Hepatocyte (in vitro differentiated cells): ENCODE data around the gene FRRS1. TPM values are rescaled to one million over a fixed set of nuclear protein-coding genes. Genes with fewer than 3 reads are reported as not detected.

Source experiments
- DNase-seq: peaks from one replicate; pipeline ENCODE4 v3.0.0-alpha.2; 2016; ENCODE audit warnings: low spot score
- H2AFZ ChIP-seq: fragments of 200-600 bp; sonication (generic); 2 replicates; pipeline ENCODE4 v1.6.0; 2016; ENCODE audit warnings: antibody characterized with exemption, mild to moderate bottlenecking
- H3K27ac ChIP-seq: fragments of 200-600 bp; sonication (generic); 2 replicates; pipeline ENCODE4 v1.5.1; 2016; ENCODE audit warnings: mild to moderate bottlenecking
- H3K27me3 ChIP-seq: fragments of 200-600 bp; sonication (generic); 2 replicates; pipeline ENCODE4 v1.6.1; 2016
- H3K36me3 ChIP-seq: fragments of 200-600 bp; sonication (generic); replicated peaks from 2 replicates; pipeline ENCODE4 v1.5.1; 2016; ENCODE audit warnings: low read depth; ENCODE audit not compliant: insufficient read depth
- H3K4me1 ChIP-seq: fragments of 200-600 bp; sonication (generic); 2 replicates; pipeline ENCODE4 v1.5.1; 2016; ENCODE audit warnings: mild to moderate bottlenecking, moderate library complexity; ENCODE audit not compliant: insufficient read depth
- H3K4me2 ChIP-seq: fragments of 200-600 bp; sonication (generic); 2 replicates; pipeline ENCODE4 v1.6.0; 2016
- H3K4me3 ChIP-seq: fragments of 200-600 bp; sonication (generic); 2 replicates; pipeline ENCODE4 v1.5.1; 2016; ENCODE audit warnings: mild to moderate bottlenecking
- H3K79me2 ChIP-seq: fragments of 200-600 bp; sonication (generic); 2 replicates; pipeline ENCODE4 v1.6.0; 2017; ENCODE audit warnings: mild to moderate bottlenecking
- H3K9me2 ChIP-seq: fragments of 200-600 bp; sonication (generic); replicated peaks from 2 replicates; pipeline ENCODE4 v1.6.0; 2017; ENCODE audit warnings: mild to moderate bottlenecking; ENCODE audit not compliant: insufficient read depth
- H3K9me3 ChIP-seq: fragments of 200-600 bp; sonication (generic); 2 replicates; pipeline ENCODE4 v1.5.1; 2016; ENCODE audit warnings: low read depth, mild to moderate bottlenecking
- H4K20me1 ChIP-seq: fragments of 200-600 bp; sonication (generic); 2 replicates; pipeline ENCODE4 v1.6.0; 2016; ENCODE audit warnings: mild to moderate bottlenecking; ENCODE audit not compliant: insufficient read depth, poor library complexity, severe bottlenecking
- EZH2 ChIP-seq: fragments of 200-600 bp; sonication (generic); IDR thresholded peaks from 2 replicates; pipeline ENCODE4 v1.6.1; 2016; ENCODE audit warnings: antibody characterized with exemption, mild to moderate bottlenecking, borderline replicate concordance
- EZH2phosphoT487 ChIP-seq: fragments of 200-600 bp; sonication (generic); IDR thresholded peaks from one replicate; pipeline ENCODE4 v1.6.1; 2018; ENCODE audit warnings: antibody characterized with exemption, mild to moderate bottlenecking, low read depth, moderate library complexity; ENCODE audit not compliant: unreplicated experiment, severe bottlenecking
- WGBS: methylation state at CpG from one replicate; pipeline ENCODE4 v1.1.6; 2016; ENCODE audit warnings: low lambda C conversion rate; ENCODE audit errors: missing lambda C conversion rate; 5-methylcytosine and 5-hydroxymethylcytosine counted together
- polyA plus RNA-seq: library from polyadenylated mRNA; unstranded; fragments of >200 nt; fragmentation: Nextera tagmentation; extraction: Ambion mirVana; gene quantifications from 2 replicates; pipeline ENCODE4 v1.2.1, GENCODE V29; 2016
- total RNA-seq: library from RNA; depleted of rRNA; stranded (reverse); fragments of >200 nt; gene quantifications from 2 replicates; pipeline ENCODE4 v1.2.3, GENCODE V29; 2014
- TF ChIP-seq, protein P1 (sequence below): fragments of 200-600 bp; sonication (generic); IDR thresholded peaks from 2 replicates; pipeline ENCODE4 v1.5.1; 2016; ENCODE audit warnings: antibody characterized with exemption, mild to moderate bottlenecking; ENCODE audit not compliant: poor library complexity

The FRRS1 gene
- total and polyA plus RNA-seq, 2 experiments from 2014 or later = 1.5 to 26.8 TPM

DNA sequence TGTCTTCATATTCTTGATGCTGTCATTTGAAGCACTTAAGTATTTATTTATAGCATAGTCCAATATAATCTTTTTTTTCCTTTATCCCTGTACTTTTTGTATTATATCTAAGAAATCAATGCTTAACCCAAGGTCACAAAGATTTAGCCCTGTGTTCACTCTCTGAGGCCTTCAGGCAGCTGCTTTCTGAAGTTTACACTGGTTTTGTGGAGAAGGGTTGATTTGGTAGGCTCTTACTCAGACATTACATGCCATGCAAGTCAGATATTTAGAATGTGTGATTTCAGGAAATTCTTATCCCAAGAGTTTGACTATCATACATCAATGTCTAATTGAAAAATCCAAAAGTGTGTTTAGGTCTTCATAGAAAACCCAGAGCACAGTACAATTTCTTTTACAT, 64.2 kb downstream of the FRRS1 start:
- Histone ChIP-seq H2AFZ (no peak overlapping the region), H3K27ac (no peak overlapping the region), H3K27me3 (no peaks in the 10 kb centered on the region), H3K36me3 (no peaks in the 10 kb centered on the region), H3K4me1 (no peaks in the 10 kb centered on the region), H4K20me1 (no peaks in the 10 kb centered on the region), H3K79me2 (no peaks in the 10 kb centered on the region), H3K4me3 (no peak overlapping the region), H3K4me2 (no peak overlapping the region), H3K9me2 (no peaks in the 10 kb centered on the region), H3K9me3 (no peaks in the 10 kb centered on the region)
- DNase-seq = no peak
- no peak for TF ChIP-seq EZH2
- TF ChIP-seq, protein P1, sequence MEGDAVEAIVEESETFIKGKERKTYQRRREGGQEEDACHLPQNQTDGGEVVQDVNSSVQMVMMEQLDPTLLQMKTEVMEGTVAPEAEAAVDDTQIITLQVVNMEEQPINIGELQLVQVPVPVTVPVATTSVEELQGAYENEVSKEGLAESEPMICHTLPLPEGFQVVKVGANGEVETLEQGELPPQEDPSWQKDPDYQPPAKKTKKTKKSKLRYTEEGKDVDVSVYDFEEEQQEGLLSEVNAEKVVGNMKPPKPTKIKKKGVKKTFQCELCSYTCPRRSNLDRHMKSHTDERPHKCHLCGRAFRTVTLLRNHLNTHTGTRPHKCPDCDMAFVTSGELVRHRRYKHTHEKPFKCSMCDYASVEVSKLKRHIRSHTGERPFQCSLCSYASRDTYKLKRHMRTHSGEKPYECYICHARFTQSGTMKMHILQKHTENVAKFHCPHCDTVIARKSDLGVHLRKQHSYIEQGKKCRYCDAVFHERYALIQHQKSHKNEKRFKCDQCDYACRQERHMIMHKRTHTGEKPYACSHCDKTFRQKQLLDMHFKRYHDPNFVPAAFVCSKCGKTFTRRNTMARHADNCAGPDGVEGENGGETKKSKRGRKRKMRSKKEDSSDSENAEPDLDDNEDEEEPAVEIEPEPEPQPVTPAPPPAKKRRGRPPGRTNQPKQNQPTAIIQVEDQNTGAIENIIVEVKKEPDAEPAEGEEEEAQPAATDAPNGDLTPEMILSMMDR = no peak
- no peak for TF ChIP-seq EZH2phosphoT487

DNA sequence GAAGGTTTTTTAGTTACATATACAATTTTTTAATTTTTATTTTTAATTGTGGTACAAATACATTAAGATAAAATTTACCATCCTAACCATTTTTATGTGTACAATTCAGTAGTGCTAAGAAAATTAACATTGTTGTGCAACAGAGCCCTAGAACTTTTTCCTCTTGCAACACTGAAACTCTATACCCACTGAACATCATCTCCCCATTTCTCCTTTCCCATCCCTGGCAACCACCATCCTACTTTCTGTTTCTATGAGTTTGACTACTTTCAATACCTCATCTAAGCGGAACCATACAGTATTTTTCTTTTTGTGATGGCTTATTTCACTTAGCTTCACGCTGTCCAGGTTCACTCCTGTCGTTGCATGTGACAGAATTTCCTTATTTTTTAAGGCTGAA, 66.4 kb downstream of the FRRS1 start:
- no peak for DNase-seq
- Histone ChIP-seq H4K20me1 (no peaks in the 10 kb centered on the region), H3K4me2 (no peak overlapping the region), H3K36me3 (no peaks in the 10 kb centered on the region), H3K4me1 (no peaks in the 10 kb centered on the region), H3K27me3 (no peaks in the 10 kb centered on the region), H3K4me3 (no peak overlapping the region), H2AFZ (no peak overlapping the region), H3K27ac (no peak overlapping the region), H3K9me3 (no peaks in the 10 kb centered on the region), H3K79me2 (no peaks in the 10 kb centered on the region), H3K9me2 (no peaks in the 10 kb centered on the region)
- 92% methylated on average over 3 of the region's 3 CpGs for WGBS
- TF ChIP-seq EZH2phosphoT487 (no peak), EZH2 (no peak)
- TF ChIP-seq, protein P1 = no peak

DNA sequence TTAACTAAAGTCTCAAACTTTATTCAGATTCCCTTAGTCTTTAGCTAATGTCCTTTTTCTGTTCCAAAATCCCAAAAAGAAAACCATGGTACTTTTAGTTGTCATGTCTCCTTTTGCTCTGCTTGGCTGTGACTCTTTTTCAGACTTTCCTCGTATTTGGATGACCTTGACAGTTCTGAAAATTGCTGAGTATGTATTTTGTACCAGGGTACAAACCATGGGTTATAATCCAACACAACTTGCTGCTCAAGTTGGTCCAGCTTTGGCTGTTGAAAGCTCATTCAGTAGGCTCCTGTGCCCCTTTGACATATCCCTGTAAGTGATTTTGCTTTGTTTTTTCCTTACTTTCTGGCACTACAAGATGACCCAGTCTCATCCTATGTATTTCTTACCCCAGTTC, 68.9 kb downstream of the FRRS1 start:
- Histone ChIP-seq H3K27me3 (no peaks in the 10 kb centered on the region), H3K4me3 (no peak overlapping the region), H2AFZ (no peak overlapping the region), H3K9me3 (no peaks in the 10 kb centered on the region), H3K9me2 (no peaks in the 10 kb centered on the region), H3K27ac (no peak overlapping the region), H3K4me1 (no peaks in the 10 kb centered on the region), H3K36me3 (no peaks in the 10 kb centered on the region), H3K79me2 (no peaks in the 10 kb centered on the region), H4K20me1 (no peaks in the 10 kb centered on the region), H3K4me2 (no peak overlapping the region)
- no peak for DNase-seq
- no peak for TF ChIP-seq EZH2phosphoT487
- TF ChIP-seq, protein P1 = no peak
- TF ChIP-seq EZH2 = no peak
- 73% methylated on average over 1 of the region's 1 CpG for WGBS

DNA sequence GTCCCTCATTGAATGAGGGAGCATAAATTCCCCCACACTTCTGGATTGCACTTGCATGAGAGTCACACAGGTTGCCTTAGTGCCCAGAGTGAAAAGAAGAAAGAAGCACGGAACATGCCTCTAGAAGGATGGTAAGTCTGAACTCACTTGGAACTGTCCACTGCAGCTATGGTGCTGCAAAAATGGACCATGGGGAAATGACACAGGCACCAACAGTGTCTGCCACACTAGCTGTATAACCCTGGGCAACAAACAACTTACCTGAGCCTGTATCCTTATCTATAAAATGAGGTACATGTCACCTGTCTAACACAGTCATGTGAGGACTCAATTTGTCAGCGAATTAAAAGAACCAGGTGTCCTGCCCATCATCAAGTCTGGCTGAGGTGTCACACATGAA, 69.8 kb downstream of the FRRS1 start:
- Histone ChIP-seq H3K27me3 (no peaks in the 10 kb centered on the region), H3K4me2 (no peak overlapping the region), H4K20me1 (no peaks in the 10 kb centered on the region), H3K9me3 (no peaks in the 10 kb centered on the region), H3K9me2 (no peaks in the 10 kb centered on the region), H3K79me2 (no peaks in the 10 kb centered on the region), H3K36me3 (no peaks in the 10 kb centered on the region), H3K4me1 (no peaks in the 10 kb centered on the region), H3K4me3 (no peak overlapping the region), H3K27ac (no peak overlapping the region), H2AFZ (no peak overlapping the region)
- TF ChIP-seq EZH2 = no peak
- TF ChIP-seq EZH2phosphoT487 = no peak
- TF ChIP-seq, protein P1 = no peak
- DNase-seq = no peak
- 88% methylated on average over 2 of the region's 2 CpGs for WGBS
